GM19240 (cell line): ENCODE results near the gene MAP1LC3B2.

ENCODE experiments used
- DNase-seq: peaks from one replicate; pipeline ENCODE4 v3.0.0; 2011; ENCODE audit warnings: low spot score; ENCODE audit not compliant: insufficient read length

The MAP1LC3B2 gene

DNA sequence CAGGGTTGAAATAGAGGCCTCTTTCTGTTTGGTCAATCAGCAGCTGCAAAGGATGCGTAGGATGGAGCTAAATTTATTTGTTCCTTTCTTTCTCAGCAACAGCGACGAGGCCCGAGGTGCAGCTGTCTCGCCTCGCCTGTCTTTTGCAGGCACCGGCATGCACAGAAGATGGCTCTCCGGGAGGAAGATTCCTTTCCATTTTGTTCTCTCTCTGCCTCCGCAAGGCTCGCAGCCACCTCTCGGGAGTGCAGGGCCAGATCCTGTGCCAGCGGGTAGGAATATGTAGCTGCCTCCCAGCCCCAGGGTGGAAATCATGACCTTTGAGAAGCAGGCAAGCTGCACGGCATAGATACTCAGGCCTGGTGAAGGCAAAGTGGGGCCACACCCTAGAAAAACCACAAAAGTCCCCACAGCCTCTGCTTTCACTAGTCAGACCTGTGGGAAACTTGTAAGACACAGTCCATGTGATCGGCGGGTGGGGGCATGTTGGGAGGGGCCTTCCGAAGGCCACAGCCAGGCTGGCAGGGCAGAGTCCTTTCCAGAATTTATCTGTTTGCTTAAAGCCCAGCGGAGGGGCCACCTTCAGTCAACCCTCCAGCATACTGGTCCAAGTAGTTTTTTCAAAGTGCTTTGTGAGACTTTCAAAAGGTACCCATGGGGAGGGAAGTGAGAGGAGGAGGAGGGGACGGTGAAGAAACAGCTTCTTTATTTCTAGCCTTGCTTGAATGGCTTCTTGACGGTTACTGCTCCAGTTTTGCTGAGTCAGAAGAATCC lies at the start of gene MAP1LC3B2:
MAP1LC3B2 (plus strand) TSS at position 220 of the 774 bp plus-strand sequence. CDS start 16,562 bp downstream, outside the sequence.
- DNase-seq: peak; percentile 64

DNA sequence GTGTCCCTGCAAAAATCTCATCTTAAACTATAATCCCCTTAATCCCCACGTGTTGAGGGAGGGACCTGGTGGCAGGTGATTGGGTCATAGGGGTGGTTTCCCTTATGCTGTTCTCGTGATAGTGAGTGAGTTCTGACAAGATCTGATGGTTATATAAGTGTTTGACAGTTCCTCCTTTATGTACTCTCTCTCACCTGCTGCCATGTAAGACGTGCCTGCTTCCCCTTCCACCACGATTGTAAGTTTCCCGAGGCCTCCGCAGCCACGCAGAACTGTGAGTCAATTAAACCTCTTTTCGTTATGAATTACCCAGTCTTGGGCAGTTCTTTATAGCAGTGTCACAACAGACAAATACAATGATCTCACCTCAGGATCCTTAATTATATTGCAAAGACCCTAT lies 45.2 kb upstream of the MAP1LC3B2 start:
- DNase-seq: no peak

DNA sequence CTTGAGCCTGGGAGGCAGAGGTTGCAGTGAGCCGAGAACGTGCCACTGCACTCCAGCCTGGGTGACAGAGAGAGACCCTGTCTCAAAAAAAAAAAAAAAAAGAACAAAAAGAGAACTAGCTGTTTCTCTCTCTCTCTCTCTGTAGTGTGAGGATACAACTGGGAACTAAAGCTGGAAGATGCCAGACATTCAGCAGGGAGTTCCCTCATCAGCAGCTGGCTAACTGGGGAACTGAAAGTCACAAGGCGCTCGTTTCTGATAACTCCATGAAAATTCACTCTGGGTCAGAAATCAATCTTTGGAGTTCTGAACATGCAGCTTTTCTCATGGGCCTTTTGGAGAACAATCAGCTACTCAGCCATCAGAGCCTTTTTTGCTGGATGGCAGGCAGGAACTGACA lies 43.5 kb upstream of the MAP1LC3B2 start:
- DNase-seq: no peak

DNA sequence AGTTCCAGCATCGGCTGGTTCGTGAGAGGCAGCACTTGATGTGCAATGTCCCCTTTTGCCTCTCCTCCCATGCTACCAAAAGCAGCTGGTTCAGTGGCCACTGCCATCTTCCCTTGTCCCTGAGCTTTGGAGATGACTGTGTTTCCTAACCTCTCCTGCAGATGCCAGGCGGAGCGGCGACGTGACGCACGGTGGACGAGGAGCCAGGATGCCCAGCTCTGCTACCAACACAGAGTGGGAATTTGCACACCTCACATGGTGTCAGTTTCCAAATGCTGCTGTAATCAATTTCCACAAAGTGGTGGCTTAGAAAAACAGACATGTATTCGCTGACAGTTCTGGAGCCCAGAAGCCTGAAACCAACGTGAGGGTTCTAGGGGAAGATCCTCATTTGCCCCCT lies 42.5 kb upstream of the MAP1LC3B2 start:
- DNase-seq: no peak

DNA sequence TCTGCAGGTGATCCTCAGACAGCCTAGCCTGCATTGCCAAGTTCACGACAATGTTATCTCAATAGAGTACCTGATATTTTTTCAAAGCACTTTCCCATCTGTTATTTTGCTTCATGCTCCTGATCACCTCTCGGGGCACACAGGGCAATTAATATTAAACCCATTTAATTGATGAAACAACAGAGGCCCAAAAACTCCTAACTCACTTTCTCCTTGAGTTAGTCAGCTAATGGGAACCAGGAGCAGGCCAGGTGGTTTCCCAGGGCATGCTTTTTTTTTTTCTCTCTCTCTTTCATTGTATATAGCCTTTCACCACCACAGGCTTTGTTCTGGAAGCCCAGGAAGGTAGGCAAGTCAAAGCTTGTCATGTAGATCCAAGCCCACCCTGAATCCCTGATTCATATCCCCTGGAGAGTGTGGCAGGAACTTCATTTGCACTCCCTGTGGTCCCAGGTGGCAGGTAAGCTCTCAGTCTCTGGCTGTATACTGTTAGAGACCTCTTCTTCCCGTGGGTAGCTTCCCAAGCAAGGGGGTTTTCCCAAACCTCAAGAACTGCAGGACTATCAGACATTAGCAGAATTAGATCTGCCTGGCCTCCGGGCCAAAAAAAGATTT lies 41.6 kb upstream of the MAP1LC3B2 start:
- DNase-seq: no peak

DNA sequence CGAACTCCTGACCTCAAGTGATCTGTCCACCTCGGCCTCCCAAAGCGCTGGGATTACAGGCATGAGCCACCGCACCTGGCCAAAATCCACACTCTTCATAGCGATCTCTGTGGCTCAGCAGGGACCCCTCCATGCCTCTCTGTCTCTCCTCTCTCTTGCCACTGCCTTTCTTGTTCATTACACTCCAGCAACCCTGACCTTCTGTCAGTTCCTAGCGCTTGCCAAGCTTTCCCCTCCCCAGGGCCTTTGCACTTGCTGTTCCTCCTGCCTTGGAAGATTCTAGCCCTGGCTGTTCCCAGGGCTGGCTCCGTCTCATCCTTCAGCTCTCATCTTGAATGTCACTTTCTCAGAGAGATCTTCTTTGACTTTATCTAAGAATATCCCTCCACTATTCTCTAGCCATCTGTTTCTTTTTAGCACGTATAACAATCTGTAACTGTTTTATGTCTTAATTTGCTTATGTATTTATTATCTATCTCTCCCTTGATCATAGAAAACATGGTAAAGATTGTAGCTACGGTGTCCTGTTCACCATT lies 38.9 kb upstream of the MAP1LC3B2 start:
- no peak for DNase-seq

DNA sequence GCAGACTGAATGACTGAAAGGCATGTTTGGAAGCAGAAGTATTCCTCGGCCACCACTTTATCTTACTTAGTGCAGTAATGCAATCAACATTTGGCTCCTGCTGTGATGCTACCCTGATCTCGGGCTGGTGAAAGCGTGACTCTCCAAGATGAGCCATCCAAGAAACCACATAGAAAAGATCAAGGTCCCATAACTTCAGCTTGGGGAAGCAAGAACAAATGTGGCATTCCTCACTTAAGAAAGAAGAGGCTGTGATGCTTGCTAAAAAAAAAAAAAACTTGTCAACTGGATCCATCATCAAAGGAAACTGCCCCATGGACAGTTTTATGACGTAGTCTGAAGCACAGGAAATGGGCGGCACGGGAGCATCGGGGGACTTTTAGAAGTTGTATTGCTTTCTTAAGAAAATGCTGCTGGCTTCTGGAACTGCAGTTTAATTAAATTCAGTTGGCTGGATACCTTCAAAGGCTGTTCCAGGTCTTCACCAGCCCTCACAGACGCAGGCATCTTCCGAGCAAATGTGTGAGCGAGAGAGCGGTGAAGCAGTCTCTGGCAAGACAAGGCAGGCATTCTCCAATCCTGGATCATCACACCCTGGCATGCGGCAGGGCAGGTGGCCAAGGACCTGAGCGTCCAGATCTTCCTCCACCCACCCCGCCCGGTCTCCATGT lies 38.2 kb upstream of the MAP1LC3B2 start:
- no peak for DNase-seq

DNA sequence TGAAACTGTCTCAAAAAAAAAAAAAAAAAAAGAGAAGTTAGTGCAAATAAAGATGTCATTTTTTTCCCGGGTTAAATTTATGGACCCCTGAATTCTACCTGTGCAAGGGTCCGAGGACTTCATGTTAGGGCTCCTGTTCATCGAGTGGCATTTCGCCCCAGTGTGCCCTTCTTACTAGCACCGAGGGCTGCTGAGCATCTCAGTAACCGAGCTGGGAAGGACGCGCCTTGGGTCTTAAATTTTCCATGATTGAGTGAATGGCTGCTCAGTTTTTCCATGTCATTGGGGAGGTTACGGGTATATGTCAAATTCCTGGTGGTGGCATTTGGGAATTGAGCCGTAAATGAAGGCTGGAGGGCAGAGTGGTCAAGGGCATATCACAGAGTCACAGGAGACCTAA lies 34.9 kb upstream of the MAP1LC3B2 start:
- DNase-seq: no peak

DNA sequence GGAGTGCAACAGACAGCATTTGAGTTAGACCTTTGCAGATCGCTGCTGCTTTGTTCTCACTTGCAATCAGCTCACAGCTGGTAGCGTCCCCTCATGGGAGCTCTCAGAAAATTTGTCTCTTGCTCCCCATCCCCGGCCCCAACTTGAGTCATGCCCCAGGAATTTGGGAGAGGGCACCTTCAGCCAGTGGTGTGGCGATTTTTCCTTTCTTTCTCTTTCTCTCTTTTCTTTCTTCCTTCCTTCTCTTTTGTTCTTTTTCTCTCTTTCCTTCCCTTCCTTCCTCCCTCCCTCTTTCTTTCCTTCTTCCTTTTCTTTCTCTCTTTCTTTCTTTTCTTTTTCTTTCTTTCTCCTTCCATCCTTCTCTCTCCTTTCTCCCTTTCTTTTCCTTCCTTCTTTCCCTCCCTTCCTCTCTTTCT lies 34.2 kb upstream of the MAP1LC3B2 start:
- no peak for DNase-seq

DNA sequence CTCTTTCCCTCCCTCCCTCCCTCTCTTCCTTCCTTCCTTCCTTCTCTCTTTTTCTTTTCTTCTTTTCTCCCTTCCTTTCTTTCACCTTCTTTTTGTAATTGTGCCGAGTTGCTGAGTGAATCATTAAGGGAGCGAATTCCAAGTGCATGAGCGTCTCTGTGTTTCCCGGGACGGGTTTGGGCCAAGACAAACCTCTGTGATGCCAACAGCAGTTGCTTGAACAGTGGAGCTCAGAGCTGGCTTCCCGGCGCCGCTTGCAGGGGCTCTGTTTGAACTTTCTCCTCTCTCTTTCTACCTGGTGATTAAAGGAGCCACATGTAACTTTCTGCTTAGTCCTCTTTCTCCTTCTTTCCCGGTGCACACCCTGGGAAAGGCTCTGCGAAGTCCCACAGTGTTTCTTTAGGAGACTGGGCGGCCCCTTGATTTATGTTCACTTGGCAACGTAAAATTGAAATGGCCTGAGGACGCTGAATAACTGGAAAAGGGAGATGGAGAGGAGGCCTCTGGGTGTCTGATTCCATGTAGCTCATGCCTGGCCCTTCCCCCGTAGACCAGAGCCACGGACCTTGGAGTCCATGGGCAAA lies 33.7 kb upstream of the MAP1LC3B2 start:
- DNase-seq: no peak

DNA sequence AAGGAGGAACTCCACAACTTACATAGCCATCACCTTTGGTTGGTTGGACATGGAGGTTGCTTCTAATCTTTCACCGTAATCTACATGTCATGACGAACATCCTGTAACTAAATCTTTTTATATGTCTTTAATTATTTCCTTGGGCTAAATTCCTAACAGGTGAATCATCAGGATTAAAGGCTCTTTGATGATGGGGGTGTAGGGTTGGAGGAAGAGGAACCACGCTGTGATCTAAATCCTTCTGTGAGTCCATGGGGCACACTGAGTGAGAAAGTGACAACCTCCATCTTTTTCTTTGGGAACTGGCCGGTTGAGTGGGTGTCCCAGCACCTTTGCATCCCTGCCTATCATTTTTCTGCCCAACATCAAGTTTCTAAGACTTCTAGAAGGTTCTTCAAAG lies 31.1 kb upstream of the MAP1LC3B2 start:
- DNase-seq: no peak

DNA sequence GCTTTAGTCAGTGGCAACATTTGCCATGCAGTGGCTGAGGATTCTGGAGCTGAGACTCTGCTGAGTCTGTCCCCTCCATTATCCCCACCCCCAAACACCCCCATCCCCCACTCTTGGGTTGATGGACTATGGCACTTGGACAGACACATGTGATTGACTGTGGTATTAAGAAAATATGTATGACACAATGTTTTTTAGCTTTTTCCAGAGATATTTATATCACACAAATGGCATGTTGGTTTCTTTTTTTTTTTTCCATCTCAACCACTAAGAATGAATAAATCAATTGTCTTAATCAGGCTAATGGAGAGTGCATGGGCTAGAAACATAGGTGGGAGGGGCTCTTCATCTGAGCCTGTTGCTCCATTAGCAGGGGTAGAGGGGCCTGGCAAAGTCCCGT lies 30.7 kb upstream of the MAP1LC3B2 start:
- no peak for DNase-seq

DNA sequence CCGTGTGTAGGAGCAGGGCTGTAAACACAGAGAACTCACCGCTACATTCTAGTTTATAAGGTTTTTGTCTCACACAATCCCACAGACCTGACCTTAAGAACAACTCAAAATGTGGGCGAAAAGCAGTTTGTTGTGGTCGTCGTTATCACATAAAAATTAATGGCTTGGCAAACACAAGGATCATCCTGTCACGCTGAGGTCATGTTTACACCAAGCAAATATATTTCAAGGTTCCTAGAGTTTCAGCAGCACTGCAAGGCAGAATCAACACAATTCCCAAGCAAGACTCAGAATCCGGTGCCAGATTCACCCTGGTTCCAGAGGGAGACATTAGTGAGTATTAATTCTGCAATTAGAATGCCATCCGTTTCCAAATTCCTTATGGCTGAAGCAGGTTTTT lies 30.1 kb upstream of the MAP1LC3B2 start:
- no peak for DNase-seq

DNA sequence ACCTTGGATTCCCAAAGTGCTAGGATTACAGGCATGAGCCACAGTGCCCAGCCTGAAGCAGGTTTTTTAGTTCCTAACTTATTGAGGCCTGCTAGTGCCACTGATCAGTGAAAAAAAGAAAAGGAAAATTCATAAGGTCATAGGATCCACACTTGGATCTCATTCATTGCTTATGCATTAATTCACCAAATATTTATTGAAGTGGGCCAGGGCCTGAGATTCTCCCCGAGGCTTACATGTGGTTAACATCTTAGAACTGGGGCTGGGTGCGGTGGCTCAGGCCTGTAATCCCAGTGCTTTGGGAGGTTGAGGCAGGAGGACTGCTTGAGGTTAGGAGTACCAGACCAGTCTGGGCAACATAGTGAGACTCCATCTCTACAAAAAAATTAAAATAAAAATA lies 29.5 kb upstream of the MAP1LC3B2 start:
- no peak for DNase-seq

DNA sequence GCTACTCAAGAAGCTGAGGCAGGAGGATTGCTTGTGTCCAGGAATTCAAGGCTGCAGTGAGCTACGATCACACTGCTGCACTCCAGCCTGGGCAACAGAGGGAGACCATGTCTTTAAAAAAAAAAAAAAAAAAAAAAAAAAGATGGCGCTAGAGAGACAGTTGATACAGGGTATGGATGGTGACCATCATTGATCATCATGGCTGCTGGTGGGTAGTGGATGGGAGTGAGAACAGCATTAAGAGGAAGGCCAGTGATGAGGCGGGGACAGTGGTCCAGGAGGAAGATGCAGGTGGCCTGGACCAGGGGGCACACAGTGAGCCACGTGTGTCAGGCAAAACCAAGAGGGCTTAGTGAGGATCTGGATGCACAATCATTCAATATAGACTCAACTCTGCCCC lies 26.8 kb upstream of the MAP1LC3B2 start:
- DNase-seq: no peak

DNA sequence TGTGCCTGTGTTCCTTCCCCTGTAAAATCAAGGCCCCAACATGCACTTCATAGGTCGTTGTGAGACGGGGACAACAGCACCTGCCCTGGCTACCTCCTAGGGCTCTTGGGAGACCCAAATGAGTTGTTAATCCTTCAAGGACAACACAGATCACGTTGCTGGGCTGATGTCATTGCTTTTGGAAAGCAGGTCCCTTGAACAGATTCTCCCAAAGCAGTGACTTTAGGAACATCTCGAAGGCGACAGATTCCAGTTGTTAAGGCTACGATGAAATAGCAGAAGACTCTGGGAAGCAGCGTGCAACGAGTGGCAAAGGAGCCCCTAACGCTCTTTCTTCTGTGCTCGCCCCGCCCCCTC lies 26.2 kb upstream of the MAP1LC3B2 start:
- no peak for DNase-seq

DNA sequence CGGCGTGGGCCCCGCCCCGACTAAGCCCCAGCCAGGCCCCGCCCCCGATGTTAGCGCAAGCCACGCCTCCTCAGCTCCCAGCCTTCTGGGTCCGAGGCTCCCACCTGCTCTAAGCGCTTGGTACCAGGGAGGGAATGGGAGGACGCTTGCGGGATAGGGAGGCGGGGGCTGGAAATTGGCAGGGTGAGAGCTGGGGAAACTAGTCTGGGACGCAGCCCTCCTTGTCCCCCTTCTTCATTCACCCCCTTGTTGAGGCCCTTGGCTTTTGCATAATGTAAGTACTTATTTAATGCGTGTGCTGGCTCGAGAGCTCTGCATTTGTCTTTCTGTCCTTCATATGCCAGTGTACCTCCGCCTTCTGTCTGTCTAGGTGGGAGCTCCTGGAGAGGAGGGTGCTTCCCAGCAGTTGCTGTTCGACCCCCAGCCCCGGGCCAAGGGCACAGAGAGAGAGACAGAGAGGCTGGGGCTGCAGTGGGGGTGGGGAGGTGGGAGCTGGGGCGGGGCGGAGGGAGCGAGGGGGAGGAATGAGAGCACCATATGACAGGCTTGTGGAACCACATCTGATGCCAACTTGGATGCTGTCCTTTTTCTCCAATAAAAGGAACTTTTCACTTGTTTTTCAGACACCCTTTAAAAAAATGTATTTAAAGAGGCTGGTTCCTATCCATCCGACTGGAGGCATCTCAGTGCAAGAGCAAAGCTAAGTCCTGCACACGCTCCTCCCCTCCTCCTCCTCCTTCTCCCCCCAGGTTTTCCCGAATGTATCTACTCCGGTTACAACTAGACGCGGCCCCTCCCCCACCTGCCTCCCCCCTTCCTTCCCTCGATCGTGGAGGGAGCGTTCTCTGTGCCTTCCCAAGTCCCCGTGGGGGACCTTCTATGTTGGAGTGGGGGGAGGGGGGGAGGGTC lies 25.6 kb upstream of the MAP1LC3B2 start:
- peak; percentile 73 for DNase-seq

DNA sequence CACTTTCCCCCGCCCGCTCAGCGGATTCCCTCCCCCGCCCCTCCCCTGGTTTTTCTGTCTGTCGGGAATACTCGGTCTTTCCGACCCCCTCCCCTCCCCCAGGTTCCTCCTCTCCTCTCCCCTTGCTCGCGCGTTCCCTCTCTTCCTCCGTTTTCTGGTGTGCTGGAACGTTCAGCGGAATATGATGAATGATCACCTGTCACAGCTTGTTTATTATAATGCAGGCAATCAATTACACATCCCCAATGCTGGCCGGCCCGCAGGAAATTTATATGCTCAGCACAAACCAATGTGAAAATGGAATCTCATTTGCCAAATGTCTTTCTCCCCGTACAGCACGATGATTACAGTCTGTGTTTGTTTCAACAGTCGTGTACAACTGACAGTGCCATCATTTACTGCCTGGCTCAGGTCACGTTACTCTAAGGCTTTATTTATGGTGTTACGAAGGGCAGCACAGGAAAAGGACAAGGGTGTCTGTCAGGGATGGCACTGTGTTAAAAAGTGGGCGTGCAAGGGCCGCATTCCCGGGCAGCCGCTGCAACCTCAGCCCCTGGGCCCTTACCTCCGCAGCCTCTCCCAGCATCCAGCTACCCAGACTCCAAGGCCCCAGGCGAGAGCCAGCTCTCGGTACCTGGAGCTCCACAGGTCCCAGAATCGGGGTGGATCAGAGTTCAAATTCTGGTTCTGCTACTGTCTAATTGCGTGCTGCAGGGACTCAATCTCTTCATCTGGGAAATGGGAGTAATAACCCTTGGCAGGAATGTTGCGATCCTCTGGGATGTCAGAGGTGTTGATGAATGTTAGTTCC lies 24.7 kb upstream of the MAP1LC3B2 start:
- no peak for DNase-seq

DNA sequence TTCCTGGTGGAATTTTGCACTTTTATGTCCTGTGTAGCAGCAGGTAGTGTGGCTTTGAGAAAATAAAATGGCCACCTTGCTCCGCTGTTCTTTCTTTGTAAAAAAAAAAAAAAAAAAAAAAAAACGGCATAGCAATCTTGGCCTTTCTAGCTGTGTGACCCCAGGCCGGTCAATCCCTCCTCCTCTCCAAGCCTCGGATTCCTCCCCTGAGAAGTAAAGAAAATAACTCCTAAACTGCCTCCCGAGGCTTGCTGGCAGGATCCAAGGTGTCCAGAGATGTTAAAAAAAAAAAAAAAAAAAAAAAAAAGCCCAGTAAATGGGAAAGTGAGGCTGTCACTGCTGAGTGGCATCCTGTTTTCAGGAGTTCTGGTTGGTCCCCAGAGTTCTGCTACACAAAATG lies 23.9 kb upstream of the MAP1LC3B2 start:
- DNase-seq: no peak
